ENCODE results near the gene RALBP1. TPM values are rescaled to one million over a fixed set of nuclear protein-coding genes. Genes with fewer than 3 reads are reported as not detected.

RALBP1 gene
- polyA plus RNA-seq, 1 donor (not counting 4 experiments of a cell fraction or from before 2014, with no cell fraction given) = 47.6 TPM

DNA sequence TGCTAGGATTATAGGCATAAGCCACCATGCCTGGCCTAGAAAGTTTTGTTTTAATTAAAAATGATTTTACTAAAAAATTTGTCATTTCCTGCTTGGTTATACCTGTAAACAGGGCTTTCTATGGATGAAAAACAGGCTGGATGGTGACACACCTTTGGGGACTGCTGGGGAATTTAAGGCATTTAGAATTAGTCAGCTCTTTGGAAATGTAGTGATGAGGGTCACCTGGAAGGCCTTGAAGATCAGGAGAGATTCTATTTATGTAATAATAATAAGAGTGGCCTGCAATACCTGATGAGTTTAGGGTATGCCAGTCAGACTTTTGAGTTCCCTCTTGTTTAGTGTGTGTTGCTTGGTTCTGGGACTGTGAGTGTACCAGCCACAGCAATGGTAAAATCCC, 51.1 kb downstream of the RALBP1 start:
- dilution Hi-C loops (cut with MboI; ENCODE audit: extremely low pct_ligation_motif_present, low sequenced_read_pairs) = no loop called here
- Histone ChIP-seq H3K9me1 (ENCODE audit: control insufficient read depth, extremely low read depth, insufficient read depth, low read length) (no peaks in the 10 kb centered on the region), H3K79me2 (ENCODE audit: control insufficient read depth, insufficient read depth, low read length) (no peaks in the 10 kb centered on the region), H3K36me3 (ENCODE audit: control insufficient read depth in 2 of 2, extremely low read depth in 1 of 2, insufficient read depth in 2 of 2, low read length in 2 of 2) (peaks cover 8% of the 10 kb centered on the region in 2 experiments), H3K27ac (ENCODE audit: control insufficient read depth, insufficient read depth, low read length) (no peak overlapping the region), H4K20me1 (ENCODE audit: control insufficient read depth, extremely low read depth, insufficient read depth, low read length) (no peaks in the 10 kb centered on the region), H3K4me1 (ENCODE audit: control insufficient read depth, extremely low read depth, insufficient read depth, low read length) (peaks cover 7% of the 10 kb centered on the region), H3K9ac (ENCODE audit: control insufficient read depth, extremely low read depth, insufficient read depth, low read length) (no peak overlapping the region), H3K27me3 (ENCODE audit: control insufficient read depth, extremely low read depth, insufficient read depth, low read length) (no peaks in the 10 kb centered on the region), H3K9me3 (ENCODE audit: control insufficient read depth, low read depth, low read length) (no peaks in the 10 kb centered on the region), H3K4me3 (ENCODE audit: control insufficient read depth in 2 of 3, extremely low read depth in 1 of 3, insufficient read depth in 2 of 3, low read depth in 1 of 3, low read length in 3 of 3) (peak overlapping the region in 1 of 3 experiments; percentile 2), H3K4me2 (ENCODE audit: control insufficient read depth, extremely low read depth, insufficient read depth, low read depth, low read length) (no peak overlapping the region), H2AFZ (ENCODE audit: control insufficient read depth, low read length) (no peak overlapping the region)
- FAIRE-seq (no peak), DNase-seq (ENCODE audit: low read depth, low spot score) (no peak)
- TF ChIP-seq EZH2 (IDR thresholded peaks at IDR 0.05; ENCODE audit: low read length) = no peak
- TF ChIP-seq, protein P1, sequence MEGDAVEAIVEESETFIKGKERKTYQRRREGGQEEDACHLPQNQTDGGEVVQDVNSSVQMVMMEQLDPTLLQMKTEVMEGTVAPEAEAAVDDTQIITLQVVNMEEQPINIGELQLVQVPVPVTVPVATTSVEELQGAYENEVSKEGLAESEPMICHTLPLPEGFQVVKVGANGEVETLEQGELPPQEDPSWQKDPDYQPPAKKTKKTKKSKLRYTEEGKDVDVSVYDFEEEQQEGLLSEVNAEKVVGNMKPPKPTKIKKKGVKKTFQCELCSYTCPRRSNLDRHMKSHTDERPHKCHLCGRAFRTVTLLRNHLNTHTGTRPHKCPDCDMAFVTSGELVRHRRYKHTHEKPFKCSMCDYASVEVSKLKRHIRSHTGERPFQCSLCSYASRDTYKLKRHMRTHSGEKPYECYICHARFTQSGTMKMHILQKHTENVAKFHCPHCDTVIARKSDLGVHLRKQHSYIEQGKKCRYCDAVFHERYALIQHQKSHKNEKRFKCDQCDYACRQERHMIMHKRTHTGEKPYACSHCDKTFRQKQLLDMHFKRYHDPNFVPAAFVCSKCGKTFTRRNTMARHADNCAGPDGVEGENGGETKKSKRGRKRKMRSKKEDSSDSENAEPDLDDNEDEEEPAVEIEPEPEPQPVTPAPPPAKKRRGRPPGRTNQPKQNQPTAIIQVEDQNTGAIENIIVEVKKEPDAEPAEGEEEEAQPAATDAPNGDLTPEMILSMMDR (optimal IDR thresholded peaks at IDR 0.05 in 1 of 3, IDR thresholded peaks at IDR 0.05 in 1 of 3, conservative IDR thresholded peaks at IDR 0.05 in 1 of 3; ENCODE audit: extremely low read depth in 1 of 3, insufficient read depth in 2 of 3, low read length in 3 of 3) = no peak

DNA sequence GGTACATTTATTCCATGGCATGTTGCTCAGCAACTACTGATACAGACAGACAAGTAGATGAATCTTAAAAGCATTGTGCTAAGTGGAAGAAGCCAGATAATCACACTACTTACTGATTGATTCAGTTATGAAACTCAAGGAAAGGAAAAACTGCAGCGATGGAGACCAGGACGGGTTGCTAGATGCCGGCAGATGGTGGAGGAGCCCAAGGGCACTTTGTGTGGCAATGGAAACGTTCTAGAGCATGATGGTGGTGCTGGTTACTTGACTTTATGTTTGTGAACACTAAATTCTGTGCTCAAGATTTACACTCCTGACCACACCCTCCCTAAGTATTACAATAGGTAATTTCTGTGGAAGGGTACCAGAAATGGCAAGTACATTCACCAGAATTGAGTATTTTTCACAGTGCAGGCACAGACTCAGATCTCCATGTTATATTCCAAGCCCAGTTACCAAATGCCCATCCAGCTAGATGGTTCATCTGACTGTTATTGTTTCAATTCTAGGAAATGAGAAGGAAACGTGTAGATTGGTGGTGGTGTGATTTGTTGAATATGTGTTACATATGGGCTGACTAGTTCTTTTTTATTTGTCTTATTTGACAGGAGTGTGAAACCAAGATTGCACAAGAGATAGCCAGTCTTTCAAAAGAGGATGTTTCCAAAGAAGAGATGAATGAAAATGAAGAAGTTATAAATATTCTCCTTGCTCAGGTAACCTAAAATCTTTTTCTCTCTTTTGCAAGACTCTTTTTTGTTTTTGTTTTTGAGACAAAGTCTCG, 55.1 kb downstream of the RALBP1 start:
- no peak overlapping the region for H3K27ac ChIP-seq (ENCODE audit: control insufficient read depth, insufficient read depth, low read length)
- H3K36me3 ChIP-seq (ENCODE audit: control insufficient read depth in 2 of 2, extremely low read depth in 1 of 2, insufficient read depth in 2 of 2, low read length in 2 of 2) = peaks cover 21 to 28% of the 10 kb centered on the region in 2 experiments
- no peak overlapping the region for H3K4me2 ChIP-seq (ENCODE audit: control insufficient read depth, extremely low read depth, insufficient read depth, low read depth, low read length)
- H3K4me3 ChIP-seq (ENCODE audit: control insufficient read depth in 2 of 3, extremely low read depth in 1 of 3, insufficient read depth in 2 of 3, low read depth in 1 of 3, low read length in 3 of 3) = no peak overlapping the region
- H3K79me2 ChIP-seq (ENCODE audit: control insufficient read depth, insufficient read depth, low read length) = no peaks in the 10 kb centered on the region
- no peaks in the 10 kb centered on the region for H3K9me1 ChIP-seq (ENCODE audit: control insufficient read depth, extremely low read depth, insufficient read depth, low read length)
- no peak overlapping the region for H3K9ac ChIP-seq (ENCODE audit: control insufficient read depth, extremely low read depth, insufficient read depth, low read length)
- FAIRE-seq (no peak), DNase-seq (ENCODE audit: low read depth, low spot score) (no peak)
- H2AFZ ChIP-seq (ENCODE audit: control insufficient read depth, low read length) = no peak overlapping the region
- H4K20me1 ChIP-seq (ENCODE audit: control insufficient read depth, extremely low read depth, insufficient read depth, low read length) = no peaks in the 10 kb centered on the region
- H3K27me3 ChIP-seq (ENCODE audit: control insufficient read depth, extremely low read depth, insufficient read depth, low read length) = no peaks in the 10 kb centered on the region
- no peaks in the 10 kb centered on the region for H3K9me3 ChIP-seq (ENCODE audit: control insufficient read depth, low read depth, low read length)
- dilution Hi-C loops (cut with MboI; ENCODE audit: extremely low pct_ligation_motif_present, low sequenced_read_pairs) = no loop called here
- TF ChIP-seq, protein P1 (optimal IDR thresholded peaks at IDR 0.05 in 1 of 3, IDR thresholded peaks at IDR 0.05 in 1 of 3, conservative IDR thresholded peaks at IDR 0.05 in 1 of 3; ENCODE audit: extremely low read depth in 1 of 3, insufficient read depth in 2 of 3, low read length in 3 of 3) = no peak
- TF ChIP-seq EZH2 (IDR thresholded peaks at IDR 0.05; ENCODE audit: low read length) = no peak
- H3K4me1 ChIP-seq (ENCODE audit: control insufficient read depth, extremely low read depth, insufficient read depth, low read length) = peaks cover 7% of the 10 kb centered on the region
